ENCODE results near the gene GRSF1.

The GRSF1 gene

DNA sequence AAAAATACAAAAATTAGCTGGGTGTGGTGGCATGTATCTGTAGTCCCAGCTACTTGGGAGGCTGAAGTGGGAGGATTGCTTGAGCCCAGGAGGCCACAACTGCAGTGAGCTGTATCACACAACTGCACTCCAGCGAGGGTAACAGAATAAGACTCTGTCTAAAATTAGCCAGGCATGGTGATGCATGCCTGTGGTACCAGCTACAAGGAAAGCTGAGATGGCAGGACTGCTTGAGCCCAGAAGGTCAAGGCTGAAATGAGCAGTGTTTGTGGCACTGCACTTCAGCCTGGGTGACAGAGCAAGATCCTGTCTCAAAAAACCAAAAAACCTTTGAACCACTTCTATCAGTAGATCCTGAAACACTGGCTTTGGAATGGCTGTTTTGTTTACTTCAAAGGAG, 10.2 kb downstream of the GRSF1 start:
- H3K9me3 ChIP-seq (replicated peaks; ENCODE audit: insufficient read depth, low read length), result no peaks in the 10 kb centered on the region
- no peak overlapping the region for H3K4me3 ChIP-seq (ENCODE audit: low read length)
- no peaks in the 10 kb centered on the region for H3K9me2 ChIP-seq (replicated peaks; ENCODE audit: insufficient read depth, low read length)
- no peaks in the 10 kb centered on the region; the same call in 1 of the 2 replicates for H3F3A ChIP-seq (ENCODE audit: insufficient read depth, low read length)
- H3K27me3 ChIP-seq (replicated peaks; ENCODE audit: insufficient read depth, low read length), result no peaks in the 10 kb centered on the region
- no peak overlapping the region for H3K27ac ChIP-seq (ENCODE audit: low read length)
- no peaks in the 10 kb centered on the region for H3K4me1 ChIP-seq (ENCODE audit: low read length)
- H3K4me2 ChIP-seq (ENCODE audit: low read depth, low read length), result no peak overlapping the region
- H3K79me2 ChIP-seq (ENCODE audit: low read length), result peaks cover 31% of the 10 kb centered on the region
- H4K20me1 ChIP-seq (ENCODE audit: insufficient read depth, low read length), result no peaks in the 10 kb centered on the region; the same call in 1 of the 2 replicates
- H3K36me3 ChIP-seq (replicated peaks; ENCODE audit: insufficient read depth, low read length), result peaks cover 16% of the 10 kb centered on the region; the same call in 1 of the 2 replicates
- TF ChIP-seq, protein P1, sequence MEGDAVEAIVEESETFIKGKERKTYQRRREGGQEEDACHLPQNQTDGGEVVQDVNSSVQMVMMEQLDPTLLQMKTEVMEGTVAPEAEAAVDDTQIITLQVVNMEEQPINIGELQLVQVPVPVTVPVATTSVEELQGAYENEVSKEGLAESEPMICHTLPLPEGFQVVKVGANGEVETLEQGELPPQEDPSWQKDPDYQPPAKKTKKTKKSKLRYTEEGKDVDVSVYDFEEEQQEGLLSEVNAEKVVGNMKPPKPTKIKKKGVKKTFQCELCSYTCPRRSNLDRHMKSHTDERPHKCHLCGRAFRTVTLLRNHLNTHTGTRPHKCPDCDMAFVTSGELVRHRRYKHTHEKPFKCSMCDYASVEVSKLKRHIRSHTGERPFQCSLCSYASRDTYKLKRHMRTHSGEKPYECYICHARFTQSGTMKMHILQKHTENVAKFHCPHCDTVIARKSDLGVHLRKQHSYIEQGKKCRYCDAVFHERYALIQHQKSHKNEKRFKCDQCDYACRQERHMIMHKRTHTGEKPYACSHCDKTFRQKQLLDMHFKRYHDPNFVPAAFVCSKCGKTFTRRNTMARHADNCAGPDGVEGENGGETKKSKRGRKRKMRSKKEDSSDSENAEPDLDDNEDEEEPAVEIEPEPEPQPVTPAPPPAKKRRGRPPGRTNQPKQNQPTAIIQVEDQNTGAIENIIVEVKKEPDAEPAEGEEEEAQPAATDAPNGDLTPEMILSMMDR (IDR thresholded peaks at IDR 0.05; ENCODE audit: low read length), result no peak
- no peak for TF ChIP-seq EZH2 (optimal IDR thresholded peaks at IDR 0.05; ENCODE audit: low read depth, low read length)
- TF ChIP-seq EZH2phosphoT487 (IDR thresholded peaks at IDR 0.05; ENCODE audit: low read length), result no peak
- H3K9ac ChIP-seq (ENCODE audit: low read length), result no peak overlapping the region
- H2AFZ ChIP-seq (ENCODE audit: low read length), result no peak overlapping the region
- DNase-seq, result no peak

DNA sequence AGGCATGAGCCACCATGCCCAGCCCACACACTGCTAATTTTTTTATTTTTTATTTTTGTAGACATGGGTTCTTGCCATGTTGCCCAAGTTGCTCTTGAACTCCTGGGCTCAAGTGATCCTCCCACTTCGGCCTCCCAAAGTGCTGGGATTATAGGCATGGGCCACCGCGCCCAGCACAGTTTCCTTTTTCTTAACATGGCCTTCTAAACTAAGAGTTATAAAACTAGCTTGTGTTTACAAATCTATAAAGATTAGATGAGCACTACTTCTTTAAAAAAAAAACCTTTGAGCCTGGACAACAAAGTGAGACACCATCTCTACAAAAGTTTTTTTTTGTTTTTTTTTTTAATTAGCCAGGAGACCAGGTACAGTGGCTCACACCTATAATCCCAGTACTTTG, 10.7 kb downstream of the GRSF1 start:
- Histone ChIP-seq H3K9me2 (replicated peaks; ENCODE audit: insufficient read depth, low read length) (no peaks in the 10 kb centered on the region), H3K27me3 (replicated peaks; ENCODE audit: insufficient read depth, low read length) (no peaks in the 10 kb centered on the region), H3K27ac (ENCODE audit: low read length) (no peak overlapping the region), H4K20me1 (ENCODE audit: insufficient read depth, low read length) (no peaks in the 10 kb centered on the region; the same call in 1 of the 2 replicates), H3F3A (ENCODE audit: insufficient read depth, low read length) (no peaks in the 10 kb centered on the region), H3K36me3 (replicated peaks; ENCODE audit: insufficient read depth, low read length) (peaks cover 16% of the 10 kb centered on the region; the same call in 1 of the 2 replicates), H3K9ac (ENCODE audit: low read length) (no peak overlapping the region), H3K4me1 (ENCODE audit: low read length) (no peaks in the 10 kb centered on the region), H3K79me2 (ENCODE audit: low read length) (peaks cover 26% of the 10 kb centered on the region), H2AFZ (ENCODE audit: low read length) (no peak overlapping the region), H3K4me2 (ENCODE audit: low read depth, low read length) (no peak overlapping the region), H3K9me3 (replicated peaks; ENCODE audit: insufficient read depth, low read length) (no peaks in the 10 kb centered on the region), H3K4me3 (ENCODE audit: low read length) (no peak overlapping the region)
- DNase-seq, result no peak
- TF ChIP-seq, protein P1 (IDR thresholded peaks at IDR 0.05; ENCODE audit: low read length), result no peak
- TF ChIP-seq EZH2phosphoT487 (IDR thresholded peaks at IDR 0.05; ENCODE audit: low read length) (no peak), EZH2 (optimal IDR thresholded peaks at IDR 0.05; ENCODE audit: low read depth, low read length) (no peak)

DNA sequence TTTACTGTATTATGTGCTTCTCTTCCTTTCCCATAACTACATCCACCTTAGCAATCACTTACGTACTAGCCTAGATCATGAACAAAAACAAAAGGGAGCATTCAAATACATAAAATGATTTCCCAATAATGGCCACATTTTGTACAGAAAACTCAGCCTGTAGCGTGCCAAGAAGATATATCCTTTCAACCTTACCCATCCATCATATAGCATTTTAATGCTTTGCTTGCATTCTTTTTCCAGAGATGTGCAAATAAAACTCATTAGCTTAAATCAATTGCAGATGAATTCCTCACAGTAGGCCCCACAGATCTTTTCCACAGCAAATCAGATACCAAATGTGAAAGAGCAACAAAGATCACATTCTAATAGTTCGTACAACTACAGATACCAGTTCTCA, 20.8 kb downstream of the GRSF1 start:
- TF ChIP-seq EZH2 (optimal IDR thresholded peaks at IDR 0.05; ENCODE audit: low read depth, low read length) (no peak), EZH2phosphoT487 (IDR thresholded peaks at IDR 0.05; ENCODE audit: low read length) (no peak)
- TF ChIP-seq, protein P1 (IDR thresholded peaks at IDR 0.05; ENCODE audit: low read length), result no peak
- no peak overlapping the region for H3K27ac ChIP-seq (ENCODE audit: low read length)
- H3K9me3 ChIP-seq (replicated peaks; ENCODE audit: insufficient read depth, low read length), result no peaks in the 10 kb centered on the region
- H3F3A ChIP-seq (ENCODE audit: insufficient read depth, low read length), result no peaks in the 10 kb centered on the region
- H3K36me3 ChIP-seq (replicated peaks; ENCODE audit: insufficient read depth, low read length), result peaks cover 12% of the 10 kb centered on the region; the same call in 1 of the 2 replicates
- H3K9me2 ChIP-seq (replicated peaks; ENCODE audit: insufficient read depth, low read length), result no peaks in the 10 kb centered on the region
- no peak overlapping the region for H2AFZ ChIP-seq (ENCODE audit: low read length)
- no peaks in the 10 kb centered on the region for H3K79me2 ChIP-seq (ENCODE audit: low read length)
- H3K4me3 ChIP-seq (ENCODE audit: low read length), result no peak overlapping the region
- H3K4me1 ChIP-seq (ENCODE audit: low read length), result peaks cover 5% of the 10 kb centered on the region; the same call in 1 of the 2 replicates
- H3K4me2 ChIP-seq (ENCODE audit: low read depth, low read length), result no peak overlapping the region
- H4K20me1 ChIP-seq (ENCODE audit: insufficient read depth, low read length), result no peaks in the 10 kb centered on the region
- DNase-seq, result no peak
- no peak overlapping the region for H3K9ac ChIP-seq (ENCODE audit: low read length)
- no peaks in the 10 kb centered on the region for H3K27me3 ChIP-seq (replicated peaks; ENCODE audit: insufficient read depth, low read length)
